HG03196 (cell line): ENCODE measurements around the gene KCNH2.

Experiments
- ATAC-seq: cut with Tn5 transposase; IDR thresholded peaks from one replicate; pipeline ENCODE4 v1.9.1; 2021; ENCODE audit not compliant: unreplicated experiment

Gene KCNH2

DNA sequence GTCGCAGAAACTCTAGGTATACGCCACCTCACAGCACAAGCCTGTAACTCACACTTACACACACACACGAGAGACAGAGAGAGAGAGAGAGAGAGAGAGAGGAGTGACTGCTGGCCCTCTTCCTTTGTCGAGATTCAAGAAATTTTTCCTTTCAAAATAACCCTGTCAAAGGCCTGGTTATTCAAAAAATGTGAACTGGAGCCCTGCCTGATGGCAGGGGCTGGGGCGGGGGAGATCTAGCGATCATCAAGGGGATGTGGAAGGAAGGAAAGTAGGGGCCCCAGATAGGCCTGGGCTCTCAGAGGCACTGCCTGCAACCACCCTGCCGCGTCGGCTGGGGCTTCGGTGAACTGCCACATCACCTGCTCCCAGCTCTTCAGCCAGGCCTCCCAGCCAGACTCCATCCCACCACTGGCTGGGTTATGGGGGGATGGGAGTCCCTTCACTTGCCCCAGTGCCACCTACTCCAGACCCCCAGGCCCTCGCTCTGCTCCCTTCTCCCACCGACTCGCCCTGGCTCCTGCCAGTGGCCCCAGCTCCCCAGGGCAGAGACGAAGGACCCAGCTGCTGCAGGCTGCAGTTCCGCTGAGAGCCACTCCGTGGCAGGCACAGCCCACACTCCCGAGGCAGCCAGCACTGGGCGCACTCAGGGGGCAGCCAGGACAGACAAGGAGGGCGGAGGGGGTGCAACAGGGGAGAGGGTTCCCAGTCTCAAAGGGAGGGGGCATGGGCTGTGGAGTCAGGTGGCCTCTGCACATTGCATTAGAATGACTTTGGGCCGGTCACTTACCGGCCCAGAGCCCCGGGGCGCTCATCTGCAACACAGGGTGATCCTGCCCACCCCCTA, 15.3 kb downstream of the KCNH2 start:
- ATAC-seq: no peak

DNA sequence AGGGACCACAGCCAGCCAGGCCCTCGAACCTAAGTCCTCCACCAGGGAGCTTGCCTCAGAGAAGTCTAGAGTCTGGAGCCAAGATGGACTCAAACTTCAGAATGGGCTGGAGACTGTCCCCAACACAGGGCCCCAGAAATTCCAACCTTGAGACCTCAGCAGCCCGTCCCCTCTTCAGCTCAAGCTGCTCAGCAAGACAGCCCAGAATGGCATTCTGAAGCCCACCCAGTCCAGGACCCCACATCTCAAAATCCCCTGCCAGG, 15.9 kb downstream of the KCNH2 start:
- ATAC-seq: no peak

DNA sequence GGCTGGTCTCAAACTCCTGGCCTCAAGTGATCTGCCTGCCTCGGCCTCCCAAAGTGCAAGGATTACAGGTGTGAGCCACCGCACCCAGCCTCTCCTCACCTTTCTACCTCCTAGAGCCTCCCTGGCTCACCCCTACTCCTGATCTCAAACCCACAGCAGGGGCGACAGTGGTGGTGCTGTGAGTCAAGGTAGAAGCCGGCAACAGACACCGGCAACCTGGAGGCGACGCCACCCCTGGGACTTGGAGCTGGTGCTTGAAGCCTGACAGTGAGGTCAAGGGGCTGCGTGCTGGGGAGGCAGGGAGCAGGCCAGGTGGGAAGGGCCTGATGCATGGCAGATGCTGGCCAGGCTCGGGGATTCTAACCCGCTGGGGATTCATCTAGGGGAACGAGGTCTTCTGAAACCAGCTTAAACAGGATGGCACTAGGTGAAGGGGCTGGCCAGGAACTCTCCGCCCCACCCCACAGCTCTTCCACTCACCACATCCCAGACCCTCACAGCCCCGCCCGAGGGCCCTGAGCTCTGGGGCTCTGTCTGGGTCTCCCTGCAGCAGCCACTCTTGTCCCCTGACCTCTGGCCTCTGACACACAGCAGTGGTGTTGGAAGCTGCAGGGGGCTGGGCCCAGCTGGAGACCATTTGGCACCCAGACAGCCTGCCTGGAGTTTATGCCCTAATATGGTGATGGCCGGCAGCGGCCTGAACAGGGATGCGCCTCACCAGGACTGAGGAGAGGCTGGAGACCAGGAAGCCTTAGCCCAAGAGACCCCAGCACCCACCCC, 16.4 kb downstream of the KCNH2 start:
- ATAC-seq: no peak

DNA sequence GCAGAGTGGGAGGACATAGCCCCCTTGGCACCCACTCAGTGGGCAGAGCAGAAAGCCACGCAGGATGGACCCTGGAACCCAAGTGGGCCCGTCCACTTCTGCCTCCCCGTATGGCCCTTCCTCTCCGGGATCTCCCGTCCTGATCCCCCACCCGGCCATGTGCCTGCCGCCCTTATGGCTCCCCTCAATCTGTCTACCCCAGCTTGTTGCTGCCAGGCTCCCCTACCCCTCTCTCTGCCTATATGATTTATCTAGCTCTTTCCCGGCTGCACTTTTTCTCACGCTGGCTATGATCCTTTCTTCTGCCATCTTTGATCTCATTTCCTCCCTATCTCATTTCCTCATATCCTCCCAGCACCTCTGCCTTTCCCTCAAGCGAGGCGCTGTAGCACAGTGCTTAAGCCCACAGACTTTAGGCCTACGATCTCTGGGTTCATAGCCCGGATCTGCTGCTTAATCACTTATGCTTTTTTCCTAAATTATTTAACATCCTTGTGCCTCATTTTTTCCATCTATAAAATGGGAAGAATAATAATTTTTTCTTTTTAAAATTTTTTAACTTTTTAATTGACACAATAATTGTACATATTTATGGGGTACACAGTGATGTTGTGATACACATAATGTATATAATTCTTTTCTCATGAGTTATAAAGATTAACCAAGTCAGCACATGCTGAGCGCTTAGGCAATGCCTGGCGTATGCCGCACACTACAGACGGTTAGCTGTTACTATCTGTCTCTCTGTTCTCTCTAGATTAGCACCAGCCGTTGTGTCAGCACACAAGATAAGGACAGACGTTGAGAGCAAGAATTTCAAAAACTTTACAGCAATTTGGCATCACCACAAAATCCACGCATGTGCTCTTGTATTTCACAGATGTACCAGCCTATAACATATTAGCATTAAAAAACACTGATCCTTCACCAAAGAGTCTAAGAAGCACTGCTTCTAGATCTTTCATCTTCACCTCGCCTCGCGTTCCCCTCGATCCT, 18.1 kb downstream of the KCNH2 start:
- no peak for ATAC-seq

DNA sequence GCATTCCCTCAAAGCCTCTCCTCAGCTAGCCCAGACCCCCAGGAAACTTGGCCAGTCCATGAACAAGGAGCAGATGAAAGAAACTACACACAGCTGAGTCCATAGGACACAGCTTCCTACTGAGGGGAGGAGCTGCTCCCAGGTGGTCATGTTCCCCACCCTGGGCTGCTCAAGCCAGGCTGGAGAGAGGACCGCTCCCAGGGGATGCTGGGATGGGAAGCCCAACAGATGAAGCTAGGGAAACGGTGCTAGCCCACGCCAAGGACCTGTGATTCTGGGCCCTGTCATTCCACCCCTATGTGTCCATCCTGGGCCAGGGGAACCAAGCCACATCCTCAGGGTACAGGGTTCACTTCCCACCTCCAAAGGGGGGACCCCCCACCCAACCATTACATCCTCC, 19.0 kb downstream of the KCNH2 start:
- ATAC-seq: no peak

DNA sequence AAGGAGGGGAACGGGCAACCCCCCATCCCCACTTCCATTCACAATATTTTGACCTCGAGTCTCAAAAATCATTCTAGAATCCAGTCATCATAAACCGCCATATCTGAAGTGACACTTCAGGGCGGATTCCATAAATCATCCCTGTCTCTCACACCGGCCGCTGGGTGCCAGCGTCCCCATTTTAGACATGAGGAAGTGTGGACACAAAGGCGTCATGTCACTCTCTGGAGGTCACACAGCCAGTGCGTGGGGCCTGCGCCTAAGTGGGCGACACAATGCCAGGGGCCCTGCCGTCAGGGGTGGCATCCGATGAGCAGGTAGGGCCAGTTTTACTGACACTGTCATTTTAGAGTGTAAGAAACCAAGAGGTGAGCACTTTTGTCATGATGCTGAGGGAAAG, 19.5 kb downstream of the KCNH2 start:
- no peak for ATAC-seq

DNA sequence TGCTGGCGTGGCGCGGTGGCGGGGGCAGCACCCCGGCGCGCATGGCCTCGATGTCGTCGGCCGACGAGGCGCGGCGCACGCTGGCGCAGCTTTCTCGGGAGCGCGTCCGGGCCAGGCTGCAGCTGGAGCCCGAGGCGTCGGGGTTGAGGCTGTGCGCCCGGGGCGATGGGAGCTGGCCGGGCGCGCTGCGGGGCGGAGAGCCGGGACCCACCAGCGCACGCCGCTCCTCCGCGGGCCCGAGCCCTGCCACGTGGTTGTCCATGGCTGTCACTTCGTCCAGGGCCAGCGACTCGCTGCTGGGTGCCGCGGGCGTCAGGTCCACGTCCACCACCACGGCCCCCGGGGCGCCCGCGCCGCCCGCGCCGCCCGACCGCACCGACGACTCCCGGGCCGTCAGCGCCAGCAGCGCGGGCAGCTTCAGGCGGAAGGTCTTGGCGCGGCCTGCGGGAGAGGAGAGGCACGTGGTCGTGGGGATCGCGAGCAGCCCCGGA, 20.0 kb downstream of the KCNH2 start:
- ATAC-seq: no peak

DNA sequence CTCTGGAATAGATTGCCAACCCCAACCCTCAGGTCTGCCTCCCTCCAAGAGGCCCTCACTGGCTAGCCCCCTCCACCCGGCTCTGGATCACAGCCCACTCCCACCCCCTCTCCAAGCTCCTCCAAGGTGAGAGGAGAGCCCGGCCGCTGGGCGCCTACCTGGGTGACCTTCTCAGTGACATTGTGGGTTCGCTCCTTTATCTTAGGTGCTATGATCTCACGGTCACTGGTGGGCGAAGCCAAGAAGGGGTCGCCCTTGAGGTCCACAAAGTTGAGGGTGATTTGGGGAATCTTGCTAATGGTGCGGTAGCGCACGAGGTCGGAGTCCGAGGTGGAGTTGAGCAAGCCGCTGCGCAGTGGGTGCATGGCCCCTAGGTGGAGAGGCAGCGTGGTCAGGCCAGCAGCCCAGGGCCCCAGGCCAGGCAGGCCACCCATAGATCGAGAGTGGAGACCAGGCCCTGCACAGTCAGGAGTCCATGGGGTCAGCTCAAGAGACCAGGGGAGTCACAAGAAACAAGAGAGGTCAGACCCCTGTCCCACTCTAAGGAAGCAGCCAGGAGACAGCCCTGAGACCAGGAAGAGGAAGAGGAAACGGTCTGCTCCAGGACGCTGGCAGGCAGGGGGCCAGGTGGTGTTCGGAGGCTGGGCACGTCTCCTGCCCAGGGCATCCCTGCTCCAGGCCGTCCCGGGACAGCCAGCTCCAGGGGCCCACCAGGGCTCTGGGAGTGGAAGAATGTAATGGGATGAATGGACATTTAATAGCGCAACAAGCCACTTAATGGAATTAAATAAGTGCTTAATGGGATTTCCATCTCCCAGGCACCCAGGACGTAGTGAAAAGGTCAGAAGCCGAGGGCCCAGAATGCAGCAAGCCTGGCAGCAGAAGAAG, 20.7 kb downstream of the KCNH2 start:
- ATAC-seq: no peak

DNA sequence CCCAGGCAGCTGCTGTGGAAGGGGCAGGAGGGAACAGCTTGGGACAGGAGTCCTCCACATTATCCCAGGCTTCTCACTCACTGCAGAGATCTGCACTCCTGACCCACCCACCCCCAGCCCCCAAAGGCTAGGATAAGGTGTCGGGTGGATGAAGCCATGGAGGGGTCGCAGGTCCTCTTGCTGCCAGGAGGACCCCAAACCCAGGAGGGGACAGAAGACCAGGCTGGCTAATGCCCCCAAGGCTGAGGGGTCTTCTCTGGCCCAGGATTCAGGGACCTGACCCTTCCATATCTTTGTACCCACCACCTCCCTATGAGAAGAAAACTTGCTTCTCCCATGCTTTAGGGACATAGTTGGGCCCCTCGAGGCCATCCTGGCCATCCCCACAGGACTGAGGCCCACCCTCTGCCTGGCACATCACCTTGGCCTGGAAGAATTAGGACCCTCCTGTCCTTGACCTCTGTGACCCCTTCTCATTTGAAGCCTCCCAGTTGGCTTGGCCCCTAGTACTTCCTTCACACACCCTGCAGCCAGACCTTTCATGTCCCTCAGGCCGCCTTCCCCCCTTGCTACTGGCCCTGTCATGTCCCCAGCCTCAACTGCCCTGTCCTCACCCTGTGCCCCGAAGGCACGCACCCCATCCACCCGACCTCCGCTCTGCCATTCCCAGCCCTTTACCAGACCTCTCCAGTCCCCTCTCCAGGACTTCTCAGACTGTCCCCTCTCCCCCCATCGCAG, 21.6 kb downstream of the KCNH2 start:
- ATAC-seq: no peak

DNA sequence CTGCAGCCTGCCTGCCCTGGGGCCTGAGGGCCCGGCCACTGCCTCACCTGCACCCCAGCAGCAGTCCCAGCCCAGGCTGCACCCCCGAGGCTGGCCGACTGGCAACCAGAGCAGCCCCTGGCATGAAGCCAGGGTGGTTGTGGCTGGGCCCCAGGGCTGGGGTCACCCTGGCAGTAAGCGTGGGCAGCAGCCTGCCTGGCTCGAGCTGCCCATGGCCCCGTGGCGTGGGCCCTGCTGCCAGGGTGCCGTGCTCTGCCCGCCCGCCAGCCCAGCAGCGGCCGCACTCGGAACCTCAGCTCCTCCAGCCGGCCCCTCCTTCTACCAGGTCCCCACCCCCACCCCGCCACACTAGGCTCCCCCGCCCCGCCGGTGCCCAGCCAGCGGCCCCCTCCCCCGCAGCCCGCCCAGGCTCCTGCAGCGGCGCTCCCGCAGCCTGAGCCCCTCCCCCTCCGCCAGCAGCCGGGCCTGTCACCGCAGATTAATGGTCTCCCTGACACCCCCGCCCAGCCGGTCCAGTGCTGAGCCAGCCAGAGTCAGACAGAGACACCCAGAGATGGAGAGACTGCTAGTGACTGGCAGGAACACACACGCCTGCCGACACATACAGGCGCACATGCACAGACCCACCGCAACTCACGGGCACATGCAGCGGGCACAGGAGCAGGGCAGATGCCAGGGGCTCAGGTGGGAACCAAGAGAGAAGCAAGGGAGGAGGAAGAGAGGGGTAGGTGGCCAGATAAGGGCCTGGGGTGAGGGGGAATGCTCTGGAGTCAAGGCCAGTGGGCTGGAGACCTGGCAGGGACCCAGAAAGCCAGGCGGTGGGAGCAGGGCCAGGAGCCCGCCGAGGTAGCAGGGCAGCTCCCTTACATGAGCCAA, 22.4 kb downstream of the KCNH2 start:
- ATAC-seq: no peak

DNA sequence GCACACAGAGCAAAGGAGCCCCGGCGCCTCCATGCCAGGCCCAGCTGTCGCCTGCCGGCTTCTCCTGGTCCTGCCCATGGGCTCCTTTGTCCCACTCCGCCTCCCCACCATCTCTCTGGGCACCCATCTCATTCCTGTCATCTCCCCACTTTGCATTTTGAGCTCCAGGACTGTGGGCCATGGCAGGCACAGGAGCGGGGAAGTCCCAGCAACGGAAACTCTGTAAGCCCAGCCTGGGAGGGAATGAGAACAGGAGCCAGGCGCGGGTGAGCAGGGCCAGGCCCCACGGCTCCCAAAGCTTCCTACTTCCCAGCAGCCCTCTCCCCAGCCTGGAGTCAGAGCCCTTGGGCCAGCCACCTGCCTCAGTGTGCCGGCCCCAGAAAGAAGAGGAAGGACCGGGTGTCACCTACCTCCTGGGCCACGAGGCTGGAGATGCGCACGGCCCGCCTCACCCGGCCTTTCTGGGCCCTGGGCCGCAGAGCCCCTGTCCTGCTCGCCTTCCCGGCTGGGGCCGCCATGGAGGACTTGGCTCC, 23.1 kb downstream of the KCNH2 start:
- ATAC-seq: no peak

DNA sequence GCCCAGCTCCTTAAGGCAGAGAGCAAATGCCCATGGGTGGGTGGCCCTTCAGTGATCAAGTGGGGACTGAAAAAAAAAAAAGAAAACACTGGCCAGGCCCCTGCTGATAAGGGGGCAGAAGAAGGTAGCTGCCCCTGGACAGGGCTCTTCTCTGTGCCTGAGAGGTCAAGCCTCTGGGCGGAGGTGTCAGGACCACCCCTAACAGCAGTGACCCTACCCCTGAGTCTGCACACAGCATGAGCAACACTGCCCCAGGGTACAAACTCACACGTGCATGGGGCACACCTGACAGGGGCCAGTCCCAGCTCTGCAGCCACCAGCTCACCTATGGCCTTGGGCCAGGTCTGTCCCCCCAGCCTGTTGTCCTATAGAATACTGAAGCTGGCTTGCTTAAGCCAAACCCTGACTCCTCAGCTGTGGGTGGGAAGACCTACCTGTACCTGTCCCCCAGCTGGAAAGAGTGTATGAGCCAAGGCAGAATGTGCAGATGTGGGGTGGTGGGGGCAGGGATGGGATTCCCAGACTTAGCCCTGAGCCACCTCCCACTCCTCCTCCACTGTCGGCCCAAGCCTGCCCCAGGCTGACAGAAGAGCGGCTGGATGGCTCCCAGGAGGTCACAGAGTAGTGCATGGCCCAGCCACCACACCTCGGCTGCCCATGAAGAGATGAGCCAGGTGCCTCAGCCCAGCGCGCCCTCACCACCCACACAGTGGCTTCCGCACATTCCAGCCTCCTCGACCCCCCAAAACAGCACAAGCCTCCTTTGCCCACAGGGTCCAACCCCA, 23.7 kb downstream of the KCNH2 start:
- no peak for ATAC-seq

DNA sequence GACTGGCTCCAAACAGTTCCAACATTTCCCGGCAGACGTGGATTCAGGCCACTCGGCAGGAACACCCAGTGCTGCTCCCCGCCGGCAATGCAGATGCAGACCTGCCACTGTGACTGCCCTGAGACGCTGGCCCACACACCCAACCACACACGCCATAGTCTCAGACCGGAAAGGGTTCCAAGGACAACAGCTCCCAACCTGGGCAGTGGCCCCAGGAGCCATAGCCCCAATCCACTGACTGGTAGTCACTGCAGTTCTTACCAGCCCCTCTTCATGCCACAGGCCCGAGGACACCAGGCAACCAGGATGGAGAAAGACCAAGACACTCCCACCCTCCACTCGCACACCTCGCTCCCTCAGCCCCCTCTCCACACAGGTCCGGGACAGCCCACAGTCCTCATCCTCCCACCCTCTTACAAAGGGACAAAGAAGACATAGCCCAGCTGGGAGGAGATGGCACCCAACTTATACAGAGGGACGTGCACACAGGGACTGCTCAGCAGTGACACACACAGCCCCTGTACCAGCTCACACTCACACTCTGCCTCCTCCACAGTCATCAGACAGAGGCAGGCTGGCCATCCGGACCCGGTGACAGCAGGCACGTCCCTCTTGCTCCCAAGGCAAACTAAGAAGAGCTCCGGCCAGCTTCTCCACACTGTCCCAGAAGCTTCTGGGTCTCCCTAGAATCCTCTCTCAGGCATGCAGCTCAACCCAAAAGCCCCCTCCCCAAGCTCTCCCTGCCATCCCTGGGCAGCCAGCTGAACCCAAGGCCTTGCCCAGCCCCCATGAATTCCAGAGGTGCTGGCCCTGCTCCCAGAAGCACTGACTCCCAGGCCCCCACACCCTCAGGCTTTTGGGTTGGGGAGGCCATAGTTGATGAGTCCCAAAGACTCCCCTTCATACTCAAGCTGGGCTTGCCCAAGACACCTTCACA, 24.8 kb downstream of the KCNH2 start:
- no peak for ATAC-seq

DNA sequence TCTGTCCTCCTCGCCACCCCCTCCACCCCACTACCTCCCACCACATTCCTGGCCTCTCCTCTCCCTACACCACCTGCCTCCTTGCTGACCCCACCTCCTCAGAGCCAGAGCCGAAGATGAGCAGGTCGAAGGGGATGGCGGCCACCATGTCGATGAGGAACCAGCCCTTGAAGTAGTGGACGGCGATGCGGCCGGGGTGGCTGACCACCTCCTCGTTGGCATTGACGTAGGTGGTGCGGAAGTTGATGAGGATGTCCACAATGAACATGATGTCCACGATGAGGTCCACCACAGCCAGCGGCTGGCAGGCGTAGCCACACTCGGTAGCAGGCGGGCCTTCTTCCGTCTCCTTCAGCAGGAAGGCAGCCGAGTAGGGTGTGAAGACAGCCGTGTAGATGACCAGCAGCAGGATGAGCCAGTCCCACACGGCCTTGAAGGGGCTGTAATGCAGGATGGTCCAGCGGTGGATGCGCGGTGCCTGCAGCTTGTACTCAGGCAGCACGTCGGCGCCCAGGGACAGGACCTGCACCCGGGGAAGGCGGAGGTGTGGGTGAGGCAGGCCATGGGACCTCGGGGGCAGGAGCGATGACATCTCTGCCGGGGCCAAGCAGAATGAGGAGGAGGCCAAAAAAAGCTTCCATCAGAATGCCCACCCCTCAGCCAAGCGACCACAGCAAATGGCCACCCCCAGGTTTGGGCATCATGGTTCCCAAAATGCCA, 25.6 kb downstream of the KCNH2 start:
- ATAC-seq: no peak

DNA sequence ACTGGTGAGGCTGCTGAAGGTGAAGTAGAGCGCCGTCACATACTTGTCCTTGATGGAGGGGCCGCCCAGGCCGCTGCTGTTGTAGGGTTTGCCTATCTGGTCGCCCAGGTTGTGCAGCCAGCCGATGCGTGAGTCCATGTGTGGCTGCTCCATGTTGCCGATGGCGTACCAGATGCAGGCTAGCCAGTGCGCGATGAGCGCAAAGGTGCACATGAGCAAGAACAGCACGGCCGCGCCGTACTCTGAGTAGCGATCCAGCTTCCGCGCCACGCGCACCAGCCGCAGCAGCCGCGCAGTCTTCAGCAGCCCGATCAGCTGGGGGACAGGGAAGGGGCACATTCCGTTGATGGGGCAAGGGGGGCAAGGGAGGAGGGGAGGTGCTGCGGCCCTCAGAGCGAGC, 26.6 kb downstream of the KCNH2 start:
- no peak for ATAC-seq

DNA sequence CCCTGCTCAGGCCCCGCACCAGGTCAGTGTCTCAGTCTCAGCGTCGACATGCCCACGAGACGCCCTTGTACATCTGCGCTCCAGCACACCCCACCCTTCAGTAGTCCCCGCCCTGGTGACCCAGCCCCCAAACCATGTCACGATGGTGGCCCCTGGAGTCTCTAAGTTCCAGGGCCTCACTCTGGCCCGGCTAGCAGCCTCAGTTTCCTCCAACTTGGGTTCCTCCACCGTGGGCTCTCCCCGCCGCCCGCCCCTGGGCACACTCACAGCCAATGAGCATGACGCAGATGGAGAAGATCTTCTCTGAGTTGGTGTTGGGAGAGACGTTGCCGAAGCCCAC, 27.0 kb downstream of the KCNH2 start:
- no peak for ATAC-seq
